K562 (cell line): Measurements from ENCODE around the gene IL34. TPM values are rescaled to one million over a fixed set of nuclear protein-coding genes. Genes with fewer than 3 reads are reported as not detected.

Experiments used
- ATAC-seq: fragments of 200-7000 bp; cut with Tn5 transposase; 3 replicates; pipeline ENCODE4 v1.9.1; 2020; ENCODE audit warnings: moderate library complexity
- BruUV-seq: library from RNA; stranded (reverse); fragments of 400-500 nt; replicated peaks from 2 replicates; lab custom pipeline; 2021; lab: Mats Ljungman, UMichigan
- CTCF ChIA-PET: fragments of 300-600 bp; formaldehyde crosslinking; extraction: SDS; loops from one replicate; lab custom pipeline; 2021; ENCODE audit warnings: low intra/inter-chr PET ratio; lab: Yijun Ruan, JAX
- POLR2A ChIA-PET: fragments of 300-600, 350-650 bp; sonication (Branson Sonifier 250); formaldehyde crosslinking; extraction: SDS; loops from one replicate; lab custom pipeline; 2021; ENCODE audit warnings: antibody characterized with exemption, inconsistent platforms; lab: Yijun Ruan, JAX
- DNase-seq, 4 experiments: peaks; one replicate each; pipeline versions ENCODE4 v3.0.0 to v3.0.0-alpha.2; 2011 to 2018; ENCODE audit warnings: low spot score in 3 of 4, mixed read lengths in 3 of 4; ENCODE audit errors: extremely low read depth in 1 of 4
- FAIRE-seq: peaks from 2 replicates; lab custom pipeline; 2011; peaks lifted over from hg19 to GRCh38; lab: Jason Lieb, UNC
- H2AFZ ChIP-seq: 2 replicates; pipeline ENCODE4 v1.6.0; 2011; ENCODE audit warnings: low read depth, low read length, control low read depth, inconsistent platforms
- H3K27ac ChIP-seq: fragments of 200-600 bp; 3 replicates; pipeline ENCODE4 v1.8.0; 2011; ENCODE audit warnings: low read depth, mild to moderate bottlenecking, control low read depth, inconsistent platforms, low read length, moderate library complexity, mixed read lengths; ENCODE audit errors: extremely low read depth
- H3K27me3 ChIP-seq, 2 experiments: fragments of 300-600 bp in 1 of 2; 2 replicates in 1 of 2; 3 replicates in 1 of 2; pipeline versions ENCODE4 v1.6.0 to v1.8.0; 2011; ENCODE audit warnings: inconsistent platforms in 2 of 2, low read length in 2 of 2, mild to moderate bottlenecking in 1 of 2, mixed read lengths in 1 of 2, moderate library complexity in 1 of 2; ENCODE audit not compliant: control insufficient read depth in 2 of 2, insufficient read depth in 2 of 2
- H3K36me3 ChIP-seq: fragments of 300-600 bp; 3 replicates; pipeline ENCODE4 v1.8.0; 2011; ENCODE audit warnings: mild to moderate bottlenecking, low read length, inconsistent platforms; ENCODE audit not compliant: control insufficient read depth, insufficient read depth
- H3K4me1 ChIP-seq, 2 experiments: fragments of 200-600 bp in 1 of 2; replicated peaks in 1 of 2; 2 replicates in 1 of 2; 3 replicates in 1 of 2; pipeline versions ENCODE4 v1.5.1 to v1.8.0; 2011; ENCODE audit warnings: inconsistent platforms in 2 of 2, low read length in 2 of 2, mild to moderate bottlenecking in 1 of 2, mixed read lengths in 1 of 2, moderate library complexity in 1 of 2; ENCODE audit not compliant: control insufficient read depth in 2 of 2, insufficient read depth in 2 of 2
- H3K4me2 ChIP-seq: 2 replicates; pipeline ENCODE4 v1.6.1; 2011; ENCODE audit warnings: low read length, control low read depth, inconsistent platforms, mixed read lengths; ENCODE audit not compliant: insufficient read depth
- H3K4me3 ChIP-seq: fragments of 200-600 bp; sonication (generic), shearing (Covaris generic); 2 replicates; pipeline ENCODE4 v1.5.1; 2016; ENCODE audit warnings: control low read depth, inconsistent platforms
- H3K79me2 ChIP-seq: fragments of 200-600 bp; 3 replicates; pipeline ENCODE4 v1.8.0; 2011; ENCODE audit warnings: low read length, inconsistent platforms; ENCODE audit not compliant: control insufficient read depth, insufficient read depth
- H3K9ac ChIP-seq, 2 experiments: 2 replicates each; pipeline versions ENCODE4 v1.6.0 to v1.6.1; 2011; ENCODE audit warnings: low read depth in 2 of 2, low read length in 2 of 2, control low read depth in 1 of 2, inconsistent platforms in 1 of 2, mild to moderate bottlenecking in 1 of 2, mixed read lengths in 1 of 2; ENCODE audit not compliant: insufficient read depth in 1 of 2
- H3K9me1 ChIP-seq: one replicate; pipeline ENCODE4 v1.6.0; 2011; ENCODE audit warnings: inconsistent platforms, mild to moderate bottlenecking, low read length, moderate library complexity; ENCODE audit not compliant: control insufficient read depth, insufficient read depth
- H3K9me3 ChIP-seq: replicated peaks from 2 replicates; pipeline ENCODE4 v1.5.1; 2011; ENCODE audit warnings: low read depth, low read length, inconsistent platforms; ENCODE audit not compliant: control insufficient read depth, insufficient read depth
- H4K20me1 ChIP-seq: replicated peaks from 2 replicates; pipeline ENCODE4 v1.6.1; 2011; ENCODE audit warnings: low read length, inconsistent platforms, mixed read lengths; ENCODE audit not compliant: control insufficient read depth, insufficient read depth
- ADNP ChIP-seq: fragments of 200-800 bp; sonication (Bioruptor generic); IDR thresholded peaks from 2 replicates; pipeline ENCODE4 v1.6.1; 2016; ENCODE audit warnings: missing genetic modification characterization, missing compliant biosample characterization
- KLF6 ChIP-seq: fragments of 250-450 bp; sonication (Bioruptor Pico); IDR thresholded peaks from 2 replicates; pipeline ENCODE4 v1.4.0; 2020; ENCODE audit warnings: mild to moderate bottlenecking, moderate library complexity, borderline replicate concordance
- RFX1 ChIP-seq: fragments of 450-650 bp; IDR thresholded peaks from 2 replicates; pipeline ENCODE4 v1.6.1; 2016; ENCODE audit warnings: mild to moderate bottlenecking, moderate library complexity
- SRSF9 ChIP-seq: fragments of 200-400 bp; formaldehyde crosslinking; IDR thresholded peaks from 2 replicates; pipeline ENCODE4 v1.6.1; 2017; ENCODE audit warnings: low read depth, low read length, borderline replicate concordance
- WGBS: fragments of 100-300 bp; shearing (Covaris generic); methylation state at CpG from one replicate; pipeline ENCODE4 v1.1.6; 2016; ENCODE audit warnings: low coverage, mixed read lengths; ENCODE audit not compliant: insufficient coverage; ENCODE audit errors: missing lambda C conversion rate; 5-methylcytosine and 5-hydroxymethylcytosine counted together
- in situ Hi-C: fragments of 300-500 bp; cut with MboI; formaldehyde crosslinking; loops from 4 replicates; pipeline ENCODE4 v1.15.0; 2018; ENCODE audit warnings: inconsistent platforms, mixed read lengths
- intact Hi-C: fragments of 100-400 bp; cut with micrococcal nuclease; formaldehyde crosslinking; loops from 2 replicates; pipeline ENCODE4 v1.14.2; 2022
- polyA plus RNA-seq, 8 experiments: library from polyadenylated mRNA; depleted of rRNA in 4 of 8; stranded (reverse) in 5 of 8; unstranded in 3 of 8; fragments of >200 nt; fragmentation: Nextera tagmentation in 2 of 8; fragmentation: Illumina TruSeq in 1 of 8; extraction: Ambion mirVana in 2 of 8; extraction: Trizol in 1 of 8; gene quantifications; 2 replicates each; pipeline versions ENCODE4 v1.2.1 to v1.2.3, GENCODE V29; 2011 to 2014; ENCODE audit warnings: inconsistent platforms in 1 of 8, missing spikeins in 1 of 8
- total RNA-seq, 7 experiments: library from RNA; depleted of rRNA in 6 of 7; stranded (reverse); fragments of >200 nt in 6 of 7; fragmentation: Illumina TruSeq in 2 of 7; extraction: Trizol in 2 of 7; gene quantifications; 2 replicates each; pipeline versions ENCODE4 v1.2.1 to v1.2.3, GENCODE V29; 2011 to 2021; ENCODE audit warnings: low replicate concordance in 1 of 7
- TF ChIP-seq, protein P1 (sequence below): sonication (generic); formaldehyde crosslinking; IDR thresholded peaks from 2 replicates; pipeline ENCODE4 v1.8.0; 2022; ENCODE audit warnings: mild to moderate bottlenecking, missing genetic modification reagents, borderline replicate concordance

The IL34 gene
- total and polyA plus RNA-seq, 9 of the 15 experiments (the other 6 are each of a cell fraction or from before 2014, with no cell fraction given) = 0.07 to 0.18 (median 0.10) TPM; not detected in 6

DNA sequence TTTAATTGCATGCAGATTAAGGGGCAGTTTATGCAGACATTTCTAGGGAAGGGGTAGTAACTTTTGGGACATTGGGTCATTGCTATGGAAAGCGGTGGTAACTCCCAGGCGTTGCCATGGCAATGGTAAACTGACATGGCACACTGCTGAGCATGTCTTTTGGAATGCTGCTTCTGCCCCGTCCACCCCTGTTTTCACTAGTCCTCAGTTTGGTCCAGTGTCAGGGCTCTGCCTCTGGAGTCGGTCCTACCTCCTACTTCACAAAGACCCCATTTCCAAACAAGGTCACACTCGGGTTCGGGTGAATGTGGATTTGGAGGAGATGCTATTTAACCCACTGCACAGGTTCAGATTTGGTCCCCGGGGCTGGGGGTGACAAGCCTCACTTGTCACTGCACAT, 2.9 kb downstream of the IL34 start:
- CTCF ChIA-PET = no interaction called here
- intact Hi-C loops (no loop called here), in situ Hi-C loops (no loop called here)
- FAIRE-seq (no peak), ATAC-seq (no peak), DNase-seq (no peak)
- POLR2A ChIA-PET = interaction anchor here (0.7 to 1.0 kb wide), 3 partner anchors 12 to 304 kb away, joined by 3 to 4 read pairs (median 3); no protein-coding TSS in a partner anchor
- no TSS peak for BruUV-seq
- Histone ChIP-seq H3K9me3 (no peaks in the 10 kb centered on the region), H3K27ac (no peak overlapping the region), H3K4me3 (no peak overlapping the region), H3K4me1 (peaks cover 3 to 22% of the 10 kb centered on the region in 2 experiments), H3K9ac (no peak overlapping the region), H2AFZ (no peak overlapping the region), H3K4me2 (no peak overlapping the region), H4K20me1 (no peaks in the 10 kb centered on the region; the same call in 1 of the 2 replicates), H3K9me1 (no peaks in the 10 kb centered on the region), H3K27me3 (peaks cover 17 to 32% of the 10 kb centered on the region in 2 experiments; a peak in 3 of 5 replicates), H3K36me3 (no peaks in the 10 kb centered on the region), H3K79me2 (no peaks in the 10 kb centered on the region)
- TF ChIP-seq SRSF9 = no peak
- TF ChIP-seq, protein P1, sequence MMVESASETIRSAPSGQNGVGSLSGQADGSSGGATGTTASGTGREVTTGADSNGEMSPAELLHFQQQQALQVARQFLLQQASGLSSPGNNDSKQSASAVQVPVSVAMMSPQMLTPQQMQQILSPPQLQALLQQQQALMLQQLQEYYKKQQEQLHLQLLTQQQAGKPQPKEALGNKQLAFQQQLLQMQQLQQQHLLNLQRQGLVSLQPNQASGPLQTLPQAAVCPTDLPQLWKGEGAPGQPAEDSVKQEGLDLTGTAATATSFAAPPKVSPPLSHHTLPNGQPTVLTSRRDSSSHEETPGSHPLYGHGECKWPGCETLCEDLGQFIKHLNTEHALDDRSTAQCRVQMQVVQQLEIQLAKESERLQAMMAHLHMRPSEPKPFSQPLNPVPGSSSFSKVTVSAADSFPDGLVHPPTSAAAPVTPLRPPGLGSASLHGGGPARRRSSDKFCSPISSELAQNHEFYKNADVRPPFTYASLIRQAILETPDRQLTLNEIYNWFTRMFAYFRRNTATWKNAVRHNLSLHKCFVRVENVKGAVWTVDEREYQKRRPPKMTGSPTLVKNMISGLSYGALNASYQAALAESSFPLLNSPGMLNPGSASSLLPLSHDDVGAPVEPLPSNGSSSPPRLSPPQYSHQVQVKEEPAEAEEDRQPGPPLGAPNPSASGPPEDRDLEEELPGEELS (CRISPR knock-in tag) = no peak
- no peak for TF ChIP-seq KLF6 (CRISPR knock-in tag)
- TF ChIP-seq RFX1 = peak; percentile 77
- no peak for TF ChIP-seq ADNP (tag)
- WGBS = 16% methylated on average over 7 of the region's 7 CpGs
